ENCODE data around the gene NRTN. TPM values are rescaled to one million over a fixed set of nuclear protein-coding genes. Genes with fewer than 3 reads are reported as not detected.

NRTN gene
- total and polyA plus RNA-seq, 2 donors (not counting 3 experiments of a cell fraction or from before 2014, with no cell fraction given) = 0.41 TPM; not detected in 1

- BruUV-seq (replicated peaks) = no TSS peak
- TF ChIP-seq GATA2 (IDR thresholded peaks at IDR 0.05; ENCODE audit: insufficient read depth, insufficient read length, low read depth, low read length) (no peak), POLR2AphosphoS5 (IDR thresholded peaks at IDR 0.05; ENCODE audit: insufficient read depth, low read depth, low read length) (no peak), MAX (IDR thresholded peaks at IDR 0.05; ENCODE audit: insufficient read depth, insufficient read length) (no peak), JUN (IDR thresholded peaks at IDR 0.05; ENCODE audit: borderline replicate concordance, insufficient read depth, insufficient read length, low read depth) (no peak), POLR2A (IDR thresholded peaks at IDR 0.05; ENCODE audit: low read depth, low read length) (no peak), FOS (IDR thresholded peaks at IDR 0.05; ENCODE audit: borderline replicate concordance, insufficient read depth, low read length) (no peak), EZH2 (IDR thresholded peaks at IDR 0.05; ENCODE audit: borderline replicate concordance, low read depth, low read length, severe bottlenecking) (no peak), MYC (IDR thresholded peaks at IDR 0.05; ENCODE audit: low read depth, low read length) (no peak), CTCF (IDR thresholded peaks at IDR 0.05; ENCODE audit: extremely low read depth in 1 of 2, insufficient read depth in 1 of 2, low read depth in 1 of 2, low read length in 2 of 2) (no peak)
- intact Hi-C loops (cut with micrococcal nuclease) = no loop called here
- Histone ChIP-seq H2AFZ (ENCODE audit: low read depth, low read length) (no peak overlapping the region), H3K4me3 (replicated peaks in 1 of 3; ENCODE audit: insufficient read depth in 1 of 3, low read depth in 1 of 3, low read length in 3 of 3) (no peak overlapping the region), H3K4me2 (ENCODE audit: insufficient read depth, low read length) (no peak overlapping the region), H3K36me3 (ENCODE audit: control insufficient read depth in 2 of 2, extremely low read depth in 1 of 2, insufficient read depth in 2 of 2, low read length in 2 of 2) (peaks cover 4 to 19% of the 10 kb centered on the region in 2 experiments), H3K9me3 (replicated peaks; ENCODE audit: control insufficient read depth, insufficient read depth, low read length) (no peaks in the 10 kb centered on the region), H3K4me1 (ENCODE audit: control insufficient read depth, extremely low read depth, insufficient read depth, low read length) (no peaks in the 10 kb centered on the region), H4K20me1 (replicated peaks; ENCODE audit: control insufficient read depth, extremely low read depth, insufficient read depth, low read length) (no peaks in the 10 kb centered on the region), H3K27ac (ENCODE audit: insufficient read depth, low read depth, low read length) (no peak overlapping the region), H3K79me2 (ENCODE audit: control insufficient read depth, insufficient read depth, low read length) (no peaks in the 10 kb centered on the region), H3K27me3 (ENCODE audit: control insufficient read depth in 2 of 2, insufficient read depth in 2 of 2, low read length in 2 of 2) (no peaks in the 10 kb centered on the region), H3K9me1 (replicated peaks; ENCODE audit: control insufficient read depth, extremely low read depth, insufficient read depth, low read length) (no peaks in the 10 kb centered on the region), H3K9ac (replicated peaks; ENCODE audit: extremely low read depth, insufficient read depth, low read length) (no peak overlapping the region)
- dilution Hi-C loops (cut with MboI; ENCODE audit: extremely low pct_ligation_motif_present, low sequenced_read_pairs) = no loop called here
- no peak for DNase-seq (ENCODE audit: low read depth, low spot score)
- ChIA-PET POLR2A (interaction anchor here (0.6 kb wide), 1 partner anchor 61 kb away, joined by 5 read pairs; no protein-coding TSS in a partner anchor), CTCF (no interaction called here)
- no peak for FAIRE-seq
These were observed 22.5 kb upstream of the NRTN start for GRCh38 chr19:5782322-5782721.

All from endothelial cell of umbilical vein (primary cell).